Stimulated activated CD8-positive, alpha-beta memory T cell treated with anti-CD3 and anti-CD28 coated beads, Interleukin-7, amount 100 ng/mL, for 1 hour (primary cell): Measurements from ENCODE around the gene KRT73.
"Not testable (repeated sequence)": the region's sequence is repeated elsewhere in the genome, so short reads cannot be mapped to it uniquely, and the experiment has no call there.

Source experiments
- DNase-seq, 2 donors: peaks; one replicate each; pipeline ENCODE4 v3.0.0-alpha.2; 2020; ENCODE audit warnings: low read depth in 2 of 2

Gene KRT73

DNA sequence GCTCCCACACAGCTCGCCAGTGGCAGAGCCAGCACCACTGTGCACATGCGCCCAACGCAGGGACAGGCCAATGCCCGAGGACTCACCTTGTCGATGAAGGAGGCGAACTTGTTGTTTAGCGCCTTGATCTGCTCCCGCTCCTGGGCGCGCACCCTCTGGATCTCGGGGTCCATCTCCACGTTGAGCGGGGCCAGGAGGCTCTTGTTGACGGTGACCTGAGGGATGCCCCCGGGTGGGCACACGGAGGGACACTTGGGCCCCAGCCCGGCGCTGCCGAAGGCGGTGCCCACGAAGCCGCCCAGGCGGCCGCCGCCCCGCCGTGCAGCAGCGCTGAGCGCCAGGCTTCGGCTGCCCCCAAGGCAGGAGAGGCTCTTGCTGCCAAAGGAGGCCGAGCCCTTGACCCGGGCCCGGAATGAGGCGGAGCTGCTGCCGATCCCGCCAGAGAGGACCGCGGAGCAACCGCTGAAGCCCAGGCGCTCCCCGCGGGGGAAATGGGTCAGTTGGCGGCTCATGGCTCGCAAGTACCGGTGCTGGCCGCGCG lies 17.3 kb downstream of the KRT73 start, which contains the start of gene KRT72:
KRT72 (minus strand) TSS at position 523 of the 541 bp plus-strand sequence; CDS start at position 512, 11 bp downstream.
- DNase-seq, result no peak

DNA sequence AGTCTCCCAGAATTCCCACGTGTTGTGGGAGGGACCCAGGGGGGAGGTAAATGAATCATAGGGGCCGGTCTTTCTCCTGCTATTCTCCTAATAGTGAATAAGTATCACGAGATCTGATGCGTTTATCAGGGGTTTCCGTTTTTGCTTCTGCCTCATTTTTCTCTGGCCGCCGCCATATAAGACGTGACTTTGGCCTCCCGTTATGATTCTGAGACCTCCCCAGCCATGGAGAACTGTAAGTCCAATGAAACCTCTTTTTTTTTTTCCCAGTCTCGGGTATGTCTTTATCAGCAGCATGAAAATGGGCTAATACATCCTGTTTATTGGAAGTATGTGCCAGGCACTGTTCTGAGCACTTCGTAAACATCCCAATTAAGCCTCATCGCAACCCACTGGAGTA lies 17.9 kb downstream of the KRT73 start:
- no peak for DNase-seq

DNA sequence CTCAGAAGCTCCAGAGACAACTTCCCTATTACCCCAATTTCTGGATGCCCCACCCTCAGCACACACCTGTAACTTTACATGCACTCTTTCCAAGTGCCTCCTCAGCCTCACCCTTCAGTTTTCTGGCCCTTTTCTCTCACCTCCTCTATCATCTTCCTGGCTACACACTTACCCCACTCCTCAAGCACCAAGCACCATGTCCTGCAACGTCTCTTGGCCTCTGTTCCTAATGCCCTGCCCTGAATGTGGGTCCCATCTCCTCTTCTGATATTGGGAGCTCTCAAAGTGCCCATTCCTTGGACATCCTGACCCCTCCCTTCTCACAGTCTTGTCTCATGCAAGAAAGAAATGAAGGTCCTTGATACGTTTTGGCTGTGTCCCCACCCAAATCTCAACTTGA lies 18.3 kb downstream of the KRT73 start:
- no peak for DNase-seq

DNA sequence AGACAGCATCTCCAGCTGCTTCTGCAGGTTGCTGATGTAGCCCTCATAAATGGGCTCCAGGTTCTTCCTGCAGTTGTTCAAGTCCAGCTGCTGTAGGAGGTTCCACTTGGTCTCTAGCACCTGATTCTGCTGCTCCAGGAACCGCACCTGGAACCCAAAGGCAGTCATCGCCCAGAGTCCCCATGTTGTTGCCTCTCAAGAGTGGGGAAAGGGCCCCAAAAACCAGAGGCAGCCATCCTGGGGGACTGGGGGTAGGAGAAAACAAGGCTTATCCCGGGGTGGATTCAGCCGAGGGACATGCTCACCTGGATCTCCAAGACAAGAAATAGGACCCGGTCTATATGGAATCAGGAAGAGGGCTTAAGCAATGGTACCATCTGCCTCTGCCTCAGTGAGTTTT lies 19.4 kb downstream of the KRT73 start:
- no peak for DNase-seq

DNA sequence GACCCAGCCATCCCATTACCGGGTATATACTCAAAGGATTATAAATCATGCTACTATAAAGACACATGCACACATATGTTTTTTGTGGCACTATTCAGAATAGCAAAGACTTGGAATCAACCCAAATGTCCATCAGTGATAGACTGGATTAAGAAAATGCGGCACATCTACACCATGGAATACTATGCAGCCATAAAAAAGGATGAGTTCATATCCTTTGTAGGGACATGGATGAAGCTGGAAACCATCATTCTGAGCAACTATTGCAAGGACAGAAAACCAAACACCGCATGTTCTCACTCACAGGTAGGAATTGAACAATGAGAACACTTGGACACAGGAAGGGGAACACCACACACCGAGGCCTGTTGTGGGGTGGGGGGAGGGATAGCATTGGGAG lies 24.1 kb downstream of the KRT73 start:
- not testable (repeated sequence) for DNase-seq

GRCh38 chr12:52591521-52591920 lies 26.8 kb downstream of the KRT73 start:
- DNase-seq, result no peak

DNA sequence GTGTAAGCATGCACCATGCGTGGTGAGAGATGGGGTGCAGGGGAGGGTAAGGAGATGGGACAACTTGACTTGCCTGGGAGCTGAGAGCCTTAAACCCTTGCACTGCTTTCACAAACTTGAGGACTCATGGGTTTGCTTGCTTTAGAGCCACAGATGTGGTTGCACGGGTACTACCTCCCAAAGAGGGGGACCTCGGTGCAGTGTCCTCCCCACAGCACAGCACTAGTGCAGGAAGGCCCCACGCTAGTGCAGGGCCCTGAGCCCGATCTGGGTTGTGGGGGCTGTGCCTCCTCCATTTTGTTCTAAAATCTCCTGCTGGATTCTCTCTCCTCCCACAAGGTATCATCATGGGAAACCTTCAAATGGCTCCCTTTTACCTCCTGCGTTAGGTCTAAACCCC lies 28.3 kb downstream of the KRT73 start:
- DNase-seq, result no peak

DNA sequence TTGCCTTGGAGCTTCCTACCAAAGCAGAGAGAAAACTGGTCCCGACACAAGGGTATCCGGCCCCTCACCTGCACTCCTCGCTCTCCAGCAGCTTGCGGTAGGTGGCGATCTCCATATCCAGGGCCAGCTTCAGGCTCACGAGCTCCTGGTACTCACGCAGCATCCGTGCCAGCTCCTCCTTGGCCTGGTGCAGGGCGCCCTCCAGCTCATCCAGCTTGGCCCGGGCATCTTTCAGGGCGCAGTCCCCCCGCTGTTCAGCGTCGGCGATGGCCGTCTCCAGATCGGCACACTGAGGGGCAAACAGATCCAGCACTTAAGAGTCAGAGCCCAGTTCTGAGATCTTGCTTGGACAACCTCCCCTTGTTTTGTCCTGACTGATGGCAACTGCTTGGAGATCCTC lies 30.8 kb downstream of the KRT73 start:
- DNase-seq, result no peak

DNA sequence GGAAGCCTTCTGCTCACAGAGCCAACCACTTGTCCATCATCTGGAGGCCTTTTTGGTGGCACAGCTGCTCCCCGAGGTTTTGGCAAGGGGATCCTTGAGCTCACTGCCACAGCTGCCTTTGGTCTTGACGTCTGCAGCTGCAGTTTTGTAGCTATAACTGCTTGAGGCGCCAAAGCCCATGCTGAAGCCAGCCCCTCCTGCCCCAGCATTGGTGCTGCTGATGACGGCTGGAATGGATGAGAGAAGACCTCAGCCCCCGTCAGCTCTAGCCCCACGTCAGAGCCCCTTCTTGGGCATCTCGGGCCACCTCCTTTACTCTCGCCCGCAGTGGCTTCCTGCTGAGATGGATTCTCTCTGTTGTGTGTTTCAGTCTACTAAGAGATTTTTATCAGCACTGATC lies 32.4 kb downstream of the KRT73 start:
- peak; percentile 24 to 36 for DNase-seq

DNA sequence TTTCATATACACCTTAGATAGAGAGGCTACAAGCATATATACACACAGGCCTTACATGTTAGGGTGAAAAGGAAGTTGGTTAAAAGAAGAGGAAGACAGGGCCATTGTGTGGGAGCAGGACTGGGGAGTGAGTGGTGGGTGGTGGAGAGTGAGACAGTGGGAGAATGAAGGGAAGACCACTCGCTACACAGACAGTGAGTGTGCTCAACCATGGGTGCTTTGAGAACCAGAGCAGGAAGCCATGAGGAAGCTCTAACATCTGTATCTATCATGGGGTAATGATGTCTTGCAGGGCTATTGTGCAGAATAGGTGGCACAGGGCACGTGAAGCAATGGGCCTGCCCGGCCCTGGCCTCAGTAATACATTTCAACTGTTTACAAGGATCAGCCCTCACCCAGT lies 33.3 kb downstream of the KRT73 start:
- no peak for DNase-seq

- DNase-seq, result no peak
Observed at GRCh38 chr12:52584156-52584682, 34.1 kb downstream of the KRT73 start.

GRCh38 chr12:52582971-52583456 lies 35.3 kb downstream of the KRT73 start:
- peak in 1 of 2 donors; percentile 28 for DNase-seq

DNA sequence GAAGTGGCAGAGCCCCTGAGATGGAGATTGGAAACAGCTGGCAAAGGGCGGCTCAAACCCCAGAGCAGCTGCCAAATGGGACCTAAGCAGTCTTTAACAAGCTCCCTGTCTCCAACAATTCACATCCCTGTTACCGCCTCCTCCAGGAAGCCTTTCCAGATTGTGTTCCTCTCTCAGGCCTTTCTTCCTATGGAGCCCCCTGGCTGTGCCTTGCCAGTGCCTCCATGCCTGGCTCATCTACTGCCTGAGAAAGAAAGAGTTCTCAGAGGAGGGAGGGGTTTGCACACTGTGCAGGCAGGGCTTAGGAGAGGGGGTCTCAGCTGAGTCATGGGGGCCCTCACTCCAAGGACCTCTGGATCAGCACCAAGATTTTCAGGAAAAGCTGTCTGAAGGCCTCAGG lies 35.9 kb downstream of the KRT73 start:
- DNase-seq, result no peak

- no peak for DNase-seq
Observed at GRCh38 chr12:52581481-52581880, 36.9 kb downstream of the KRT73 start.

DNA sequence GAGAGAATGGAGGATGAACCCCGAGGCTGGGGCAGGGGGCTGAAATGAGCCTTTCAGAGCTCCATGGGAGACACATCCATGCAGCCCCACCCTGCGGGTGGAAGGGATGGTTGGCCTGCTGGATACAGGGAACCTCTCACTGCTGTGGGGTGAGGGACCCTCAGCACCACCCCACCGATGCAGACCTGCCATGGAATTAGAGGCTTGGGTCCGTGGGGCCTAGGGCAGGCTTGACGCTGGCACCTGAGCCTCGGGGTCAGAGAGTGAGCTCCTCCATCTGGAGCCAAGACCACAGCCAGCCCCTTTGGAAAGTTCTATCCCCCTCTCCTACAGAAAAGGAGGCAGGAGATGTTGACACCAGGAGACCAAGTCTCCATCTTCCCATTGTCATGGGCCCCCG lies 37.3 kb downstream of the KRT73 start:
- DNase-seq, result no peak

DNA sequence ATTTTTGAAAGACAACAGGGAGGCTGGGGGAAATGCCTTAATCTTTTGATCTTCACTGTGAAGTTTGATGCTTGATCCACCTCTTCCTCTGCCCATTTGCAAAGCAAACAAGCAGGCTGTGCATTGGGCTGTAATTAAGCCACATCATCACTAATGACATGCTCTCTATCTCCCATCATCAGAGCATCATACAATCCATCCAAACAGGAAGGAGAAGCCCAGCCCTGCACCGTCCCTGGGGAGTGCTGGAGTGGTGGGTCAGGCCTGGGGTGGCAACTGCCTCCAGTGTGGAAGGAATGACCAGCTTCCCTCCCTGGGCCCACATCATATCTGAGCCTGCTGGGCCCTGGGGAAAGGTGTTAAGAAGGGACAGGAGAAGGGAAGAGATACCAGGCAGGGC lies 37.9 kb downstream of the KRT73 start:
- DNase-seq, result no peak

DNA sequence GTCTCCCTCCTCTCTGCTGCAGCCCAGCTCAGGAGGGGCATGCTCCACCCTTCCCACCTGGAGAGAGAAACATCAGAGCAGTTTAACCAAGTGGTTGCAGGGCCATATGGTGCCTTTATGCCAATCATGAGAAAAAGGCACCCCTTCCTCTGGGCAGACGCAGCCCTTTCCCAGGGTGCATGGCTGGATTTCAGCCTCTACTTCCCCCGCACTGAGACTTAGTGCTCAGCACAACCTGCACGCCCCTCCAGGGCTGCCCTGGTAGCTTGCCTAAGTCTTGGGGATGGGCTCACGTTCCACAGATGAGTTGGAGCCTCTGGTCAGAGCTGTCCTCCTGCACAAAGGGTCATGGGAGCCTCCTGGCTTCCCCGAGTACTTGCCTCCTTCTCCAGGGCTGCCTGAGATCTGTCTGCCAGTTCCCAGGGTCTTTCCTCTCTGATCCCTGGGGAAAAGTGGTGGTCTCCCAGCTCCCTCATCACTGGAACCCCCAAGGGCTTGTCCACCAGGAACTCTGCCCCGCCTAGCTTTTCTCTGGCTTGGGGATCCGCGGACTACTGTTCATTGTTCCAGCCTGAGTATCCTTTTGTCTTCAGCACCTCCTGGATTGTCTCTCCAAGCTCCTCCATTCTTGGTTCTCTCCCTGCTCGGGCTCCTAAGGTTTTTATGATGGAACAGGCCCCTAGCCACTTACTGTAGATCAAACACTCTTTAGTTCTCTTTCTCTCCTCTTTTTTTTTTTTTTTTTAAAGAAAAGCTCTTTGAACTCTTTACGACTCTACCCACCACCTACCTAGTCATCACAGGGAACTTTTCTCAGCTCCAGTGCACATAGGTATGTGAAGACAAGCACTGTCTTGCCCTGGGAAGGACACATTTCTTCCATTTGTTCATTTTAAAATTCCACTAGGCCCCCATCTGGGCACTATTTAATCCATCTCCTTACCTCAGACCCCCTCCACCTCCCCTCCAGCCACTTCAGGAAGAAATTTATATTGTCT lies 38.6 kb downstream of the KRT73 start:
- no peak for DNase-seq

DNA sequence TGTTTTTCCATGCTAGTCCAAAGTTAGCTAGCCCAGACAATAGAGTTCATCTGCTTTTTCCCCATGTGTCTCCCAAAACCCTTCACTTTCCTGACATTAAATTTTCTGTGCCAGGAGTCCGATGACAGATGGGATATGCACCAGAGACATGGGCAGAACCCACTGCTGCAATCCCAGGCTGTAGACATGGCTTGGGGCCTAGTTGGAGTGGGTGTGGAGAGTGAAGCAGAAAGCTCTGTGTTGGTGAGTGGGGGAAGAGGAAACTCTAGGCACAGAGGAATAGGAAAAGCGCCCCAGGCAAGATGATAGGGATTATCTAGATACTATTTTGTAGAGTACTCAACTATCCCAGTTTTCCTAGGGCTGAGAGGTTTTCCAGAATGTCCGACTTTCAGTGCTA lies 39.9 kb downstream of the KRT73 start:
- no peak for DNase-seq

- no peak for DNase-seq
Observed at GRCh38 chr12:52577316-52577715, 41.0 kb downstream of the KRT73 start.

DNA sequence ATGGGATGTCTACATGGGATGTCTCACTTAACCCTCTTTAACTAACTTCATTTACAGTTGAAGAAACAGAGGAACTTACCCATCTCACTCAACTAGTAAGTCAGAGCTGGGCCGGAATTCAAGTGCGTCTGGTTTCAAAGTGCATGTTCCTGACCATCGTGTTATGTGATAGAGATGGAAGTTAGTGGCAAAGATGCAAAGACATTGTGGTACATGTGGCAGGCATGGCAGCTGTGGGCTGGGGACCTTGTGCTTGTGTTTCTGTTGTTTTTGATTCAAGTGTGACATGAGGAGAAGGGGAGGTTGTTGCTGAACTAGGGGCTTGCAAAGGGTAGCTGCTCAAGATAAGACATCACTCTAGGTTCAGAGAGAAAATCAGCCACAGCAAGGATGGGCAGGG lies 42.4 kb downstream of the KRT73 start:
- no peak for DNase-seq

DNA sequence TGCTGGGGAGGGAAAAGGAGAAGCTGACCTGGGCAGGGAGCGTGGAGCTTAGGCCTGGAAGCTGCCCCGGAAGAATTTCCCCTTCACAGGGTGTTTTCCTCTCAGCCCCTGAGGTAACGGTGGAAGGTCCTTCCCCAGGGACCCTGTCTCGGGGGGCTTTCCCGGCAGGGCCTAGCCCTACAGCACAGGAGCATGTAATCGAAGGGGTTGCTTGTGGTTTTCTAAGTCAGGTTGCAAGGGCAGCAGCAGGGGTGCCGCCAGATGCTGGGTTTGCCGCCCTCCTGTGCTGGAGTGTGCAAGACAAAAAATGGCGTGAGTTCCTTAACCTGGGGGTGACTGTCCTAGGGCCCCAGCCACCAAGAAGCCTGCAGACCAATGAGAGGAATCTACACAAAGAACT lies 43.1 kb downstream of the KRT73 start:
- no peak for DNase-seq

GRCh38 chr12:52573743-52574142 lies 44.6 kb downstream of the KRT73 start, which contains the start of gene KRT74:
Gene KRT74, minus strand, starts transcription at chr12:52573843. Its CDS starts 66 bp downstream, at chr12:52573777.
- DNase-seq, result no peak

GRCh38 chr12:52573306-52573705 lies 45.1 kb downstream of the KRT73 start:
- no peak for DNase-seq
